NCI-H2227 (cell line): ENCODE data around the gene UBIAD1.
A peak's percentile ranks its signal among the peaks of the same experiment; 100 is the strongest.

Experiments used
- DNase-seq: peaks from one replicate; lab custom pipeline; 2025; ENCODE audit not compliant: unreplicated experiment; lab: John Stamatoyannopoulos, UW

The UBIAD1 gene

GRCh38 chr1:11309385-11309784 lies 36.4 kb downstream of the UBIAD1 start:
- no peak for DNase-seq

GRCh38 chr1:11311816-11312755 lies 39.1 kb downstream of the UBIAD1 start:
- no peak for DNase-seq

- DNase-seq = no peak
Observed at GRCh38 chr1:11314959-11315358, 42.0 kb downstream of the UBIAD1 start.

DNA sequence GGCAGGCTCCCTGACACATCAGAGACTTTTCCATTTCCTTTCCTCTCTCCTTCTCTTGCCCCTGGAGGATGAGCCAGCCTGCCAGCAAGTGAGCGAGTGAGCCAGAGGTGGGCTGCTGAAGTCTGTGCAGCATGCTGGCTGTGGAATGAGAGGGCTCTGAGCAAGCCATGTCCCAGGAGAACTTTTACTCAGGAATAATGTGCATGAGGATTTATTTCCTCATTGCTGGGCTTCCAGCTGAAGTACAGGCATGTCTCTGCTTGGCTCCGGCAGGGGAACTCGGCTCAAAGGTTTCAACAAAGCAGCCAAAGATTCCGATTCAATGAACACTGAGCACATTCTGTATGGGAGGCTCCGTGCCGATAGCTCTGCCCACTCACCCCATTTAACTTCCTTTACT lies 43.7 kb downstream of the UBIAD1 start:
- DNase-seq = no peak

DNA sequence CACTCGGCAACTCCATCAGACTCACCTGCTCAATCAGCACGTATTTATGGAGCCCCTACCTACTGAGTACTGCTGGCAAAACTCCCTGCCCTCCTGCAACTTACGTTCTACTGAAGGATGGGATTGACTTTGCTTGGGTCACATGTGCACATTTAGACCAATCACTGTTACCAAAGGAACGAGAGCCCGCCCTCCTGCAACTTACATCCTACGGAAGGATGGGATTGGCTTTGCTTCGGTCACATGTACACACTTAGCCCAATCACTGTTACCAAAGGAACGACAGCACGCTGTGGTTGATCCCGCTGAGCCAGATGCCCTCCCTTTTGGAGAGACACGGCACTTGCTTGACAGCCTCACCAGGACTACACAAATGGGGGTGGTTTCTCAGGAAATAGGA lies 46.0 kb downstream of the UBIAD1 start:
- no peak for DNase-seq

GRCh38 chr1:11320153-11320936 lies 47.3 kb downstream of the UBIAD1 start:
- DNase-seq = no peak

DNA sequence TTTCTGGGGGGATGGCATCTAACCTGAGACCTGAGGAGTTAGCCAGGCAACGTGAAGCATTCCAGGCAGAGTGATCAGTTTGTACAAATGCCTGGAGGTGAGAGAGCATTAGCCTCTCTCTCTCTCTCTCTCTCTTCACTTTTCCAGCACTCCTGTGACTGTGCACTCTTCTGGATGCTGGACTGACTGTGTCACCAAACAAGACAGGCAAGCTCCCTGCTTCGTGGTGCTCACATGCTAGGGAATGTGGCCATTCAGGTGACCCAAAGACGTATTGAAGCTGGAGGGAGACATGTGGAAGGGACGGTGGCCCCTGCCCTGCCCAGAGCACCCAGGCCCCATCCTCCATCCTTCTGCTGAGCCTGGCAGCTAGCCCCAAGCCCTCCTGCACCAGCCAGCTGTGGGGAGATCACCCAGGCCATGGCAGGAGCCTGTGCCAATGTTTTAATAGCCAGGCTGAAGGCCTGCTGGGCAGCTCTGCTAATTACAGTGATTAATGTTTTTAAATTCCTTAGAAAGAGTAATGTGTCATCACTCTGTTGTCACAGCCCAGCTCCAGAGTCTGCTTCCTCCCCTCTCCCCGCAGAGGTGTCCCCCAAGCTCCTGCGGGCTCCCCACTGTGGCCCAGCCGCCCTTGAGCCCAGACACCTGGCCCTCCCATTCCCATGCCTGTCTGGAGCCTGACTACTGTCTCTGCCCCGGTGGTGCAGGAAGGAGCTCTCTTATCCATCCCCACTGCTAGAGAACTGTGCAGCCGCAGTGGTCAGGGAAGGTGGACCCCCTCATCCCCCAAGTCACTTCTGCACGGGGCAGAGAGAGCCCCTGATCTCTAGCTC lies 48.9 kb downstream of the UBIAD1 start:
- no peak for DNase-seq

DNA sequence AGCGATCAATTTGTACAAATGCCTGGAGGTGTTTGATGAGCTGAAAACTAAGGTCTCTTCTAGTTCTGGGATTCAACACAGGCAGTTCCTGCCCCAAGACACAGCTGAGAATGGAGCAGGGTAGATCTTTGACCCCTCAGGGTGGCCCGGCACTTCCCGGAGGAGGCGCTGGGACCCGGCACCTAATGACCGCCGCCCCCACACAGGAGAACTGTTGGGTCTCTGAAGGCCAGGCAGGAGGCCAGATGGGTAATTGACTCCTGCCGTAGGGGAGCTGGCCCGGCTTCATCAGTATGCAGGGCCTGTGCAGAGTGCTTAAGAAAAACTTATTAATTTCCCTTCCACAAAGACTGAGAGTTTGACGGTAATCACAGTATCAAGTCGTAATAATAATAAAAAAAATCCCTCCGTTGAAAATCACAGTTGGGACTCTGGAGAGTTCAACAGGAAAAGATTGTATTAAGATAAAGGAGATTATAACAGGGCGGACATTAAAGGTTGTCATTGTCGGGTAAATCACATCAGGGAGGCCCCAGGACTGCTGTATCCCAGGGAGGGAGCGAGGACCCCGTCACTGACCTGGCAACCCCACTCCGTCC lies 51.7 kb downstream of the UBIAD1 start:
- DNase-seq = no peak

GRCh38 chr1:11326070-11326469 lies 53.1 kb downstream of the UBIAD1 start:
- no peak for DNase-seq

DNA sequence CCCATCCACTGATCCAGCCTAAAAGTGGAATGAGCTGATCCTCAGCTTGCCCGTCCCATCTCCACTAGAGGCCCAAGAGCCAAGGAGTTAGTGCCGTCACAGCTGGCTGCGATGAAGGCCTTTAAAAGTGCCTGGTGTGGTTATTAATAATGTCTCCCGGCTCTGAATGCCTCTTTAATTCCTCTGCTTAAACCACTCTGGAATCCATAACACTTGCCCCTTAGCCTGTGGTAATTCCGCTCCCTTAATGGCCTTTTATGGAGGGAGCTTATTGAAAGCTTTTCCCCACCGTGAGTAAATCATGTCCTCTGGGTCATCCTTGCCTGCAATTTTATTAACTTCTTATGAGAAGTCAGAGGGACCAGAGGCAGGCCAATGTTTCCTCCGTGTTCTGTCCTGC lies 55.4 kb downstream of the UBIAD1 start:
- DNase-seq = peak; percentile 32

DNA sequence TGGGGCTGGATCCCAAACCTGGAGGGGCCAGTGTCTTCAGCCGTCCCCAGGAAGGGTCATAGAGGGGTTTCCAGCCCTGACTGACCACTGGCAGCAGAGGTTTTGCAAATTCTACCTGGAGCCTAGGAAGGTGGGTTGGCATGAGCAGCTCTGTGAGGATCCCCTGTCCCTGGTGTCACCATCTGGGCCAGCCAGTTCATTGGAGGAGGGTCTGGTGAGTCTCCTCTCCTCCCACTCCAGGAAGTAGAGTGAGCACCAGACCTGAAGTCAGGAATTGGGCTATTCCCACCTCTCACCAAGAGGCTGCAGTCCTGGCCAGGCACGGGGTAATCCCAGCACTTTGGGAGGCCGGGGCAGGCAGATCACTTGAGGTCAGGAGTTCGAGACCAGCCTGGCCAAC lies 57.4 kb downstream of the UBIAD1 start:
- DNase-seq = no peak

GRCh38 chr1:11331036-11331944 lies 58.3 kb downstream of the UBIAD1 start:
- DNase-seq = no peak

DNA sequence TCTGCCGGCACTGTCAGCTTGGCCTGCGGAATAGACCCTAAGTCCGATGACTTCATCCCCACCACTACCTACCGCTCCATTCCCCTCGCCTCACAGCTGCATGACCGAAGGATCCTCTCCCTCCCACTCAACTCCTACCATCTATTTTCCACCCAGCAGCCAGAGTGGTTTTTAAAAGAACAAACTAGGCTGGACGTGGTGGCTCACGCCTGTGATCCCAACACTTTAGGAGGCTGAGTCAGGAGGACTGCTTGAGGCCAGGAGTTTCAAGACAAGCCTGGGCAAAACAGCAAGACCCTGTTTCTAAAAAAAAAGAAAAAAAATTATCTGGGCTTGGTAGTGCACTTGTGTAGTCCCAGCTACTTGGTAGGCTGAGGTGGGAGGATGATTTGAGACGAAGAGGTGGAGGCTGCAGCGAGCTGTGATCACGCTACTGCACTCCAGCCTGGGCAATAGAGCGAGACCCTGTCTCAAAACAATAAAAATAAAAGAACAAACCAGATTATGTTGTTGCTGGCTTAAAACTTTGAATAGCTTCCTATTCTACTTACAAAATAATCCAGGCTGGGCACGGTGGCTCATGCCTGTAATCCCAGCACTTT lies 59.0 kb downstream of the UBIAD1 start:
- DNase-seq = no peak

- no peak for DNase-seq
Observed at GRCh38 chr1:11333631-11334030, 60.6 kb downstream of the UBIAD1 start.

DNA sequence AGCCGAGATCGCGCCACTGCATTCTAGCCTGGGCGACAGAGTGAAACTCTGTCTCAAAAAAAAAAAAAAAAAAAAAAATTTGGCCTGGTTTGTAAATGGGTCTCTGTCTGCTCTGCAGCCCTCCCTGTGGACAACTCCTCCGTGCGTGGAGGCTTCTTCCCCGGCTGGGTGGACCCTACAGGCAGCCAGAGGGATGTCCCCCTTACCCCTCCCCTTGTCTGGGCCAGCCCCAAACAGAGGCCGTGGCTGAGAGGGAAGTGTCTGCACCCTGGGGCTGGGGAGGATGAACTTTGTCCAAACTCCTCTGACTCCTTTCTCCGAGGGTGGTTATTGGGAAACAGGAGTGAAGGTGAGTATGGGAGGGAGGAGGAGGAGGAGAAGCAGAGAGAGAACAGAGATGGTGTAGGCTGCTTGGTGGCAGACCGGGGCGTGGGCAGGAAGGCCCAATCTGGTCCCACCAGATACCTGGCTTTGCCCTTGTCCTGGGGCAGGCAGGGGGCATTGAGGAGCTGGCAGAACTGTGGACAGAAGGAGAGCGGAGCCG lies 61.3 kb downstream of the UBIAD1 start:
- DNase-seq = no peak

GRCh38 chr1:11334821-11335220 lies 61.8 kb downstream of the UBIAD1 start:
- DNase-seq = no peak

DNA sequence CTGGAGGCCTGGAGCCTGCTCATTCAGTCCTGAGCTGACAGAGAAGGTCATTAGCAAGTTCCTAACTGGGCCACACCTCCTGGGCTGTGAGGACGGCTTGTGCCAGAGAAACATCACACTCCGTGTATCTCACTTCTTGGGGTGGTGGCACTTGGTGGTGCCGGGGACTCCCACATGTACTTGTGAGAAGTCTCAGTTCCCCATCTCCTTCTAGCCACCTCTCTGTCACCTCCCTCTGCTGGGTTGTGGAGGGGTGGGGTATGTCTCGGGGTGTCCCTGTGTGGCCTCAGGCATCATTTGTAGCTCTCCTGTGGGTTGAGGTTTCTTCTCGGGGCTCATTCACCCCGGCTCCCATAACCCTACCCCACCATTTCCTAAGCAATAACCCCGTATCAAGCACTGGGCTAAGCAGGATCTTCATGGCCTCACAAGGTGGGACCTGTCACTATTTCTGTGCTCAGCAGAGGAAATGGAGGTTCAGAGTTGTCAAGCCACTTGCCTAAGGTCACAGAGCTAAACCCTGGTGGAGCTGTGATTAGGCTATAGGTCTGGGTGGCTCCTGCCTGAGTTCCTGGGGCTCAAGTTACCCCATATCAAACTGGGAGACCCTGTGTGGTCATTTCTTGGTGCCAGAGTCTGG lies 62.5 kb downstream of the UBIAD1 start:
- no peak for DNase-seq

- DNase-seq = peak; percentile 72
Observed at GRCh38 chr1:11337580-11338073, 64.6 kb downstream of the UBIAD1 start.
